AG10803 (cell line): Measurements from ENCODE around the gene CPNE5.

Source experiments
- DNase-seq: peaks from one replicate; pipeline ENCODE4 v3.0.0; 2010; ENCODE audit warnings: low read depth
- H3K4me3 ChIP-seq: 2 replicates; pipeline ENCODE4 v1.5.1; 2011; ENCODE audit warnings: mild to moderate bottlenecking, low read length, control low read depth
- CTCF ChIP-seq: conservative IDR thresholded peaks from 2 replicates; pipeline ENCODE4 v1.5.1; 2011; ENCODE audit warnings: mild to moderate bottlenecking, low read length, control low read depth, inconsistent platforms

CPNE5 gene

GRCh38 chr6:36874443-36875249 lies 35.4 kb upstream of the CPNE5 start, which contains the start of gene PPIL1:
TSS of gene PPIL1 (minus strand) at chr6:36874803. CDS start at chr6:36874772, 31 bp downstream.
- peak within 1 kb of the TSS; percentile 98 for H3K4me3 ChIP-seq
- TF ChIP-seq CTCF = no peak
- DNase-seq = peak; percentile 85

GRCh38 chr6:36873612-36874442 lies 34.6 kb upstream of the CPNE5 start:
- no peak; the same call in 1 of the 2 replicates for TF ChIP-seq CTCF
- H3K4me3 ChIP-seq = peak overlapping the region; percentile 98
- DNase-seq = peak; percentile 12

GRCh38 chr6:36873115-36873514 lies 33.9 kb upstream of the CPNE5 start:
- TF ChIP-seq CTCF = no peak
- no peak overlapping the region for H3K4me3 ChIP-seq
- DNase-seq = no peak

GRCh38 chr6:36871686-36872085 lies 32.4 kb upstream of the CPNE5 start:
- DNase-seq = no peak
- no peak for TF ChIP-seq CTCF
- no peak overlapping the region for H3K4me3 ChIP-seq

- H3K4me3 ChIP-seq = no peak overlapping the region
- DNase-seq = no peak
- no peak for TF ChIP-seq CTCF
Measured at GRCh38 chr6:36867471-36868224, 28.4 kb upstream of the CPNE5 start.

GRCh38 chr6:36865835-36866234 lies 26.6 kb upstream of the CPNE5 start:
- DNase-seq = no peak
- no peak overlapping the region for H3K4me3 ChIP-seq
- TF ChIP-seq CTCF = no peak
